ENCODE measurements around the gene SYCP2L.

DNA sequence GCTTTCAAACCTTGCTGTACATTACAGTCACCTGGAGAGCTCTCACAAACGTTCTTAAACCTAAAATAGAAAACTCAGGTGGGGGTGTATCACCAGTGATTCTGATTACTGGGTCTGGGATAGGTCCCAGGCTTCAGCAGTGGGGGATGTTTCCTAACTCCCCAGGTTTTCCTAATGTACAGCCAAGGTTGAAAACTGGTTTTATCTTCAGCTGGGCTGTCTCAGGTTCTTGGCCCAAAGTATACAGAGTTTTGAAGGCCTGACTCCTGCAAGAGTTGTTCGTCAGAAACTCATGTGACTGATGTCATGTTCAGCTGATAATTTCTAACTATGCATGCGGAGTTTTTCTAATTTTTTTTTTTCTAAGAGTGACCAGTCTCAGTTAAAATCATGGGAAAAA lies 9.8 kb downstream of the SYCP2L start:
- TF ChIP-seq, protein P1, sequence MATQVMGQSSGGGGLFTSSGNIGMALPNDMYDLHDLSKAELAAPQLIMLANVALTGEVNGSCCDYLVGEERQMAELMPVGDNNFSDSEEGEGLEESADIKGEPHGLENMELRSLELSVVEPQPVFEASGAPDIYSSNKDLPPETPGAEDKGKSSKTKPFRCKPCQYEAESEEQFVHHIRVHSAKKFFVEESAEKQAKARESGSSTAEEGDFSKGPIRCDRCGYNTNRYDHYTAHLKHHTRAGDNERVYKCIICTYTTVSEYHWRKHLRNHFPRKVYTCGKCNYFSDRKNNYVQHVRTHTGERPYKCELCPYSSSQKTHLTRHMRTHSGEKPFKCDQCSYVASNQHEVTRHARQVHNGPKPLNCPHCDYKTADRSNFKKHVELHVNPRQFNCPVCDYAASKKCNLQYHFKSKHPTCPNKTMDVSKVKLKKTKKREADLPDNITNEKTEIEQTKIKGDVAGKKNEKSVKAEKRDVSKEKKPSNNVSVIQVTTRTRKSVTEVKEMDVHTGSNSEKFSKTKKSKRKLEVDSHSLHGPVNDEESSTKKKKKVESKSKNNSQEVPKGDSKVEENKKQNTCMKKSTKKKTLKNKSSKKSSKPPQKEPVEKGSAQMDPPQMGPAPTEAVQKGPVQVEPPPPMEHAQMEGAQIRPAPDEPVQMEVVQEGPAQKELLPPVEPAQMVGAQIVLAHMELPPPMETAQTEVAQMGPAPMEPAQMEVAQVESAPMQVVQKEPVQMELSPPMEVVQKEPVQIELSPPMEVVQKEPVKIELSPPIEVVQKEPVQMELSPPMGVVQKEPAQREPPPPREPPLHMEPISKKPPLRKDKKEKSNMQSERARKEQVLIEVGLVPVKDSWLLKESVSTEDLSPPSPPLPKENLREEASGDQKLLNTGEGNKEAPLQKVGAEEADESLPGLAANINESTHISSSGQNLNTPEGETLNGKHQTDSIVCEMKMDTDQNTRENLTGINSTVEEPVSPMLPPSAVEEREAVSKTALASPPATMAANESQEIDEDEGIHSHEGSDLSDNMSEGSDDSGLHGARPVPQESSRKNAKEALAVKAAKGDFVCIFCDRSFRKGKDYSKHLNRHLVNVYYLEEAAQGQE (IDR thresholded peaks at IDR 0.05; ENCODE audit: insufficient read depth in 1 of 2, low read depth in 2 of 2, low read length in 2 of 2): no peak
- TF ChIP-seq TAF1 (IDR thresholded peaks at IDR 0.05; ENCODE audit: borderline replicate concordance, insufficient read depth, low read length): no peak
- no peak for TF ChIP-seq POLR2AphosphoS5 (IDR thresholded peaks at IDR 0.05; ENCODE audit: low read depth, low read length)
- TF ChIP-seq SIN3A (IDR thresholded peaks at IDR 0.05; ENCODE audit: borderline replicate concordance, insufficient read depth, low read length): no peak

Measured in PFSK-1 (cell line).